ENCODE measurements around the gene HAVCR2.

DNA sequence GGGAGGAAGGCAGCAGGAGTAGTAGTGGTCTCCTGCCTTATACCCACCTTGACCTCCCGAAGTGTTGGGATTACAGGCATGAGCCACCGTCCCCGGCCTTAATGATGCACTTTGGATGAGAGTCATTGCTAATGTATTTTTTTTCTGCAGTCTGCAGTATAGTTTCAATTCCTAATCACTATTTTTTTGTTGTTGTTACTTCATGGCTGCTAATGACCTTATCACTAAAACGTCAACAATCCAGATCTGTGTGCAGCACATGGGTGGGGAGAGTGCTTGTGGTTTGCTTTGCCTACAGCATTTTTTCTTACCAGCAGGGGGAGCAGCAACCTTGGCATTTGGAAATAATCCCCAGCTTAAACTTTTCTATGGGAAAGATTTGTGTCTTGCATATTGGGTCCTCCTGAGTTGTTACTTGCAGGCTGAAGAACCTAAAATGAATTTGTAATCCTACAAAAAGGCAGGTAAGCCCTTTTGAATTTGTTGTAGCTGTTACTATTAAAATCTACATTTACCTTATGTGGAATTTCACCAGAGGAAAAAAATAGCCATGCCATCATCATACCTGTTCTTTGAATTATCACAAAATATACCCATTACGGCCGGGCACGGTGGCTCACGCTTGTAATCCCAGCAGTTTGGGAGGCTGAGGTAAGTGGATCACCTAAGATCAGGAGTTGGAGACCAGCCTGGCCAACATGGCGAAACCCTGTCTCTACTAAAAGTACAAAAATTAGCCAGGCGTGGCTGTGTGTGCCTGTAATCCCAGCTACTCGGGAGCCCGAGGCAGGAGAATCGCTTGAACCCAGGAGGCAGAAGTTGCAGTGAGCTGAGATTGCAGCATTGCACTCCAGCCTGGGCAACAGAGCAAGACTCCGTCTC is 40.1 kb upstream of the HAVCR2 start:
- TF ChIP-seq, protein P1, sequence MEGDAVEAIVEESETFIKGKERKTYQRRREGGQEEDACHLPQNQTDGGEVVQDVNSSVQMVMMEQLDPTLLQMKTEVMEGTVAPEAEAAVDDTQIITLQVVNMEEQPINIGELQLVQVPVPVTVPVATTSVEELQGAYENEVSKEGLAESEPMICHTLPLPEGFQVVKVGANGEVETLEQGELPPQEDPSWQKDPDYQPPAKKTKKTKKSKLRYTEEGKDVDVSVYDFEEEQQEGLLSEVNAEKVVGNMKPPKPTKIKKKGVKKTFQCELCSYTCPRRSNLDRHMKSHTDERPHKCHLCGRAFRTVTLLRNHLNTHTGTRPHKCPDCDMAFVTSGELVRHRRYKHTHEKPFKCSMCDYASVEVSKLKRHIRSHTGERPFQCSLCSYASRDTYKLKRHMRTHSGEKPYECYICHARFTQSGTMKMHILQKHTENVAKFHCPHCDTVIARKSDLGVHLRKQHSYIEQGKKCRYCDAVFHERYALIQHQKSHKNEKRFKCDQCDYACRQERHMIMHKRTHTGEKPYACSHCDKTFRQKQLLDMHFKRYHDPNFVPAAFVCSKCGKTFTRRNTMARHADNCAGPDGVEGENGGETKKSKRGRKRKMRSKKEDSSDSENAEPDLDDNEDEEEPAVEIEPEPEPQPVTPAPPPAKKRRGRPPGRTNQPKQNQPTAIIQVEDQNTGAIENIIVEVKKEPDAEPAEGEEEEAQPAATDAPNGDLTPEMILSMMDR (IDR thresholded peaks at IDR 0.05 in 8 of 11, conservative IDR thresholded peaks at IDR 0.05 in 3 of 11): peak; percentile 80 to 92 (median 88)
- TF ChIP-seq POLR2AphosphoS5 (IDR thresholded peaks at IDR 0.05) (peak in 1 of 3 donors; percentile 56), POLR2A (IDR thresholded peaks at IDR 0.05) (no peak)
